ENCODE measurements around the gene GPSM3.

DNA sequence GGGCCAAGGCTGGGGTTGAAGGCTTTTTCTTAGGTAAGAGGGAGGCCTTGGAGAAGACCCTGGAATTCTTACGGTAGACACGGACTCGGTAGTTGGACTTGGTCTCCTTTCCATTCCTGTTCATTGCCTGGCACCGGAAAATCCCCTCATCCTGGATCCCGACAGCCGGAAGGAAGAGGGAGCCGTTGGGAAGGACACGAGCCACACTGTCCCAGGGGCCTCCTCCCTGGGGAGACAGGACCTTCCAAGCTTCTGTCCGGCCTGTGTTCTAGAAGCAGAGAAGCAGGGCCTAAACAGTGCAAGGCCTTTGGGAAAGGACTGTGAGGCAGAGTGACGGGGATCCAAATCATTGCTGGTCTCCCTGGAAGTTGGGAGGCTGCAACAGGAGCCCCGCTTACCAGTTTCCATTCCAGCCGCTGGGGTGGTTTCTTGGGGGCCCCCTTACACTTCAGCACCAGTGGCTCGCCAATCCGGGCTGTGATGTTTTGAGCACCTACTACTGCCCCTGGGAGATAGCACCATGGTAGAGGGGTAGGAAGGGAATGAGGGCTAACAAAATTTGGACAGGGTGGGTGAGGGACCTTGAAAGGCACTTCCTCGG is 8.9 kb downstream of the GPSM3 start:
- TF ChIP-seq, protein P1, sequence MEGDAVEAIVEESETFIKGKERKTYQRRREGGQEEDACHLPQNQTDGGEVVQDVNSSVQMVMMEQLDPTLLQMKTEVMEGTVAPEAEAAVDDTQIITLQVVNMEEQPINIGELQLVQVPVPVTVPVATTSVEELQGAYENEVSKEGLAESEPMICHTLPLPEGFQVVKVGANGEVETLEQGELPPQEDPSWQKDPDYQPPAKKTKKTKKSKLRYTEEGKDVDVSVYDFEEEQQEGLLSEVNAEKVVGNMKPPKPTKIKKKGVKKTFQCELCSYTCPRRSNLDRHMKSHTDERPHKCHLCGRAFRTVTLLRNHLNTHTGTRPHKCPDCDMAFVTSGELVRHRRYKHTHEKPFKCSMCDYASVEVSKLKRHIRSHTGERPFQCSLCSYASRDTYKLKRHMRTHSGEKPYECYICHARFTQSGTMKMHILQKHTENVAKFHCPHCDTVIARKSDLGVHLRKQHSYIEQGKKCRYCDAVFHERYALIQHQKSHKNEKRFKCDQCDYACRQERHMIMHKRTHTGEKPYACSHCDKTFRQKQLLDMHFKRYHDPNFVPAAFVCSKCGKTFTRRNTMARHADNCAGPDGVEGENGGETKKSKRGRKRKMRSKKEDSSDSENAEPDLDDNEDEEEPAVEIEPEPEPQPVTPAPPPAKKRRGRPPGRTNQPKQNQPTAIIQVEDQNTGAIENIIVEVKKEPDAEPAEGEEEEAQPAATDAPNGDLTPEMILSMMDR (conservative IDR thresholded peaks at IDR 0.05; ENCODE audit: low read depth, low read length): no peak
- TF ChIP-seq EZH2 (IDR thresholded peaks at IDR 0.05; ENCODE audit: borderline replicate concordance, low read depth, low read length, poor library complexity, severe bottlenecking): no peak

All from A673 (cell line).